Suppressor macrophage (primary cell): Measurements from ENCODE around the gene GLYATL1B.
A peak's percentile ranks its signal among the peaks of the same experiment; 100 is the strongest.
"Not testable (repeated sequence)": the region's sequence is repeated elsewhere in the genome, so short reads cannot be mapped to it uniquely, and the experiment has no call there.

Experiments used
- DNase-seq, 4 experiments: peaks; one replicate each; pipeline ENCODE4 v3.0.0-alpha.2; 2020 to 2022
- total RNA-seq, 17 experiments: gene quantifications; one replicate each; lab custom pipeline; 2026; ENCODE audit warnings: mixed read lengths in 6 of 17, inconsistent platforms in 3 of 17; lab: John Stamatoyannopoulos, UW

The GLYATL1B gene
- 0 to 0.55 (median 0) reads per million in 17 experiments for total RNA-seq

- DNase-seq = not testable (repeated sequence)
Observed at GRCh38 chr11:59086007-59086406, at the start of gene GLYATL1B. Gene GLYATL1B, plus strand, starts transcription at chr11:59086307. Its CDS starts 0 bp downstream, at chr11:59086307.

GRCh38 chr11:59036542-59036941 lies 49.6 kb upstream of the GLYATL1B start:
- DNase-seq = not testable (repeated sequence)

GRCh38 chr11:59037434-59037833 lies 48.7 kb upstream of the GLYATL1B start:
- not testable (repeated sequence) for DNase-seq

- DNase-seq = no peak
Observed at GRCh38 chr11:59040607-59041006, 45.5 kb upstream of the GLYATL1B start.

GRCh38 chr11:59051383-59051782 lies 34.7 kb upstream of the GLYATL1B start:
- DNase-seq = not testable (repeated sequence)

GRCh38 chr11:59052355-59052754 lies 33.8 kb upstream of the GLYATL1B start:
- DNase-seq = peak in 1 of 4 experiments; percentile 13

- peak; percentile 69 to 83 (median 74) for DNase-seq
Observed at GRCh38 chr11:59053387-59053786, 32.7 kb upstream of the GLYATL1B start.

GRCh38 chr11:59058120-59059033 lies 27.7 kb upstream of the GLYATL1B start:
- DNase-seq = peak; percentile 93 to 97 (median 95)

- not testable (repeated sequence) for DNase-seq
Observed at GRCh38 chr11:59060096-59060495, 26.0 kb upstream of the GLYATL1B start.

GRCh38 chr11:59062602-59063529 lies 23.2 kb upstream of the GLYATL1B start:
- no peak for DNase-seq

- DNase-seq = not testable (repeated sequence)
Observed at GRCh38 chr11:59063996-59064727, 21.9 kb upstream of the GLYATL1B start.

GRCh38 chr11:59069087-59069486 lies 17.0 kb upstream of the GLYATL1B start:
- DNase-seq = no peak

- DNase-seq = peak; percentile 10 to 33 (median 24)
Observed at GRCh38 chr11:59076876-59077571, 9.1 kb upstream of the GLYATL1B start.

- no peak for DNase-seq
Observed at GRCh38 chr11:59078435-59078834, 7.7 kb upstream of the GLYATL1B start.

- no peak for DNase-seq
Observed at GRCh38 chr11:59079086-59079485, 7.0 kb upstream of the GLYATL1B start.

GRCh38 chr11:59080421-59080820 lies 5.7 kb upstream of the GLYATL1B start:
- not testable (repeated sequence) for DNase-seq

- DNase-seq = not testable (repeated sequence)
Observed at GRCh38 chr11:59081430-59082020, 4.6 kb upstream of the GLYATL1B start.

- DNase-seq = no peak
Observed at GRCh38 chr11:59088162-59088561, 2.1 kb downstream of the GLYATL1B start.

- DNase-seq = not testable (repeated sequence)
Observed at GRCh38 chr11:59093576-59093975, 7.5 kb downstream of the GLYATL1B start.

- not testable (repeated sequence) for DNase-seq
Observed at GRCh38 chr11:59095225-59095624, 9.1 kb downstream of the GLYATL1B start.

- not testable (repeated sequence) for DNase-seq
Observed at GRCh38 chr11:59095972-59096575, 10.0 kb downstream of the GLYATL1B start.
